ENCODE results near the gene E2F3.

Gene E2F3

DNA sequence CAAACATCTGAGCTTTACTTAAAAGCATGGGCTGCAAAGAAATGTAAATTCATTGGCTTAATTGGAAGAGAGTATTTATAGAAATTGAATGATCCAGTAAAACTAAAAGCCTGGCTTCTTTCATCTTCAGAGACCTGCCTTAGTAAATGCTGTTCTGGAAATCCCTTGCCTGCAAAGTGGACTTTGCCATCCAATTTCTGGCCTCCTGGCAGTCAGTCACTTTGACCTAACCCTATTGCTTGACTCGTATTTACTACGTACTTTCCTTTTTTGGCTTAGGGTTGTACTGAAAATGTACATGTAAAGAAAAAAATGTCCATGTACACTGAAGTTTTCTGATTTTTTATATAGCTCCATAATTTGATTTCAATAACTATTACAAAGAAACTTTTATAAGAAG, 47.1 kb downstream of the E2F3 start (continued):
- no peak for TF ChIP-seq ZBTB49 (tag by site-specific recombination; IDR thresholded peaks at IDR 0.05; ENCODE audit: low read depth)
- TF ChIP-seq ZBTB21 (tag by site-specific recombination; IDR thresholded peaks at IDR 0.05) = no peak
- no peak for TF ChIP-seq ZNF830 (tag by site-specific recombination; IDR thresholded peaks at IDR 0.05; ENCODE audit: low read depth)
- no peak for TF ChIP-seq HOXA7 (CRISPR knock-in tag; IDR thresholded peaks at IDR 0.05; ENCODE audit: borderline replicate concordance)
- TF ChIP-seq GFI1B (tag by site-specific recombination; IDR thresholded peaks at IDR 0.05) = no peak
- TF ChIP-seq ZNF785 (tag by site-specific recombination; IDR thresholded peaks at IDR 0.05) = no peak
- TF ChIP-seq SP7 (tag by site-specific recombination; IDR thresholded peaks at IDR 0.05) = no peak

DNA sequence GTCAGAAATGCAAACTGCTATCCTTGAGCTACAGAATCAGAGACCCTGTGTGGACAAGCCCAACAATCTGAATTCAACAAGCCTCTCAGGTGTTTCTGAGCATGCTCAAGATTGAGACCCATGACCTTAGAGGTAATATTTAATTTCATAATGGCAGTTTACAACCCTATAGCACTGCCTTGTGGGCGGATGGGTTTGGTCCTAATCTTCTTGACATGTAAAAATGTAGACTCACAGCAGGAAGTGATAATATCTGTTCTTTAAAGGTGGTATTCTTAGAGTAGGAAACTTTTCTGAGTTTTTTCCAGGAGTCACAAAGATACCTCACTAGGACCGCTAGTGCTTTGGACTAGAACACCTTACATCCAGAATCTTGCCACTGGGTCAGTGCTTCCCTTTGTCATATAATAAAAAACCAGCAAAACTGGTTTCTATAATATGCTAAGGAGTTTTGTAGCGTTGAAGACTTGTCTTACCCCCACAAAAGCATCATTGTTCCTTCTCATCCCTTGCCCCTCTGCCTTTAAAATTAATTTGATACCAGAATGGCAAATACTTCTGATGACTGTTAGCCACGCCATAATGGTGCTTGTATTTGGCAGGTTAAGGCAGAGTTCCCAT, 52.6 kb downstream of the E2F3 start:
- H3K27ac ChIP-seq (ENCODE audit: extremely low read depth, low read depth, low read length) = no peak overlapping the region
- ChIA-PET POLR2A (no interaction called here), CTCF (no interaction called here)
- no peaks in the 10 kb centered on the region for H3K9me3 ChIP-seq (ENCODE audit: control insufficient read depth, insufficient read depth, low read depth, low read length)
- no peak overlapping the region for H3K4me3 ChIP-seq (ENCODE audit: low read depth, low read length)
- peaks cover 6% of the 10 kb centered on the region for H3K4me1 ChIP-seq (ENCODE audit: control insufficient read depth, insufficient read depth, low read length)
- H3K36me3 ChIP-seq (ENCODE audit: control insufficient read depth in 2 of 2, insufficient read depth in 1 of 2, low read length in 2 of 2) = peaks cover 3 to 7% of the 10 kb centered on the region in 2 experiments; a peak in 2 of 3 replicates
- no peak for TF ChIP-seq ZXDB (tag by site-specific recombination; IDR thresholded peaks at IDR 0.05)
- no peak for TF ChIP-seq ZNF510 (tag by site-specific recombination; IDR thresholded peaks at IDR 0.05; ENCODE audit: insufficient replicate concordance)
- no peak for TF ChIP-seq HOXD13 (CRISPR knock-in tag; IDR thresholded peaks at IDR 0.05; ENCODE audit: borderline replicate concordance)
- no peak for TF ChIP-seq OVOL3 (tag by site-specific recombination; IDR thresholded peaks at IDR 0.05)
- no peak for TF ChIP-seq SP3 (tag by site-specific recombination; IDR thresholded peaks at IDR 0.05)
- no peak for TF ChIP-seq ZNF48 (tag by site-specific recombination; IDR thresholded peaks at IDR 0.05)
- TF ChIP-seq, protein P1, sequence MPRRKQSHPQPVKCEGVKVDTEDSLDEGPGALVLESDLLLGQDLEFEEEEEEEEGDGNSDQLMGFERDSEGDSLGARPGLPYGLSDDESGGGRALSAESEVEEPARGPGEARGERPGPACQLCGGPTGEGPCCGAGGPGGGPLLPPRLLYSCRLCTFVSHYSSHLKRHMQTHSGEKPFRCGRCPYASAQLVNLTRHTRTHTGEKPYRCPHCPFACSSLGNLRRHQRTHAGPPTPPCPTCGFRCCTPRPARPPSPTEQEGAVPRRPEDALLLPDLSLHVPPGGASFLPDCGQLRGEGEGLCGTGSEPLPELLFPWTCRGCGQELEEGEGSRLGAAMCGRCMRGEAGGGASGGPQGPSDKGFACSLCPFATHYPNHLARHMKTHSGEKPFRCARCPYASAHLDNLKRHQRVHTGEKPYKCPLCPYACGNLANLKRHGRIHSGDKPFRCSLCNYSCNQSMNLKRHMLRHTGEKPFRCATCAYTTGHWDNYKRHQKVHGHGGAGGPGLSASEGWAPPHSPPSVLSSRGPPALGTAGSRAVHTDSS (tag by site-specific recombination; IDR thresholded peaks at IDR 0.05) = no peak
- TF ChIP-seq PRDM10 (tag by site-specific recombination; IDR thresholded peaks at IDR 0.05) = no peak
- TF ChIP-seq KLF16 (tag by site-specific recombination; IDR thresholded peaks at IDR 0.05) = no peak
- no peak for TF ChIP-seq ZNF311 (tag by site-specific recombination; IDR thresholded peaks at IDR 0.05; ENCODE audit: borderline replicate concordance)
- TF ChIP-seq ZBTB10 (tag by site-specific recombination; IDR thresholded peaks at IDR 0.05) = no peak
- no peak for TF ChIP-seq RBAK (tag by site-specific recombination; IDR thresholded peaks at IDR 0.05)
- no peak for TF ChIP-seq AEBP2 (tag by site-specific recombination; IDR thresholded peaks at IDR 0.05; ENCODE audit: borderline replicate concordance)
- TF ChIP-seq ZNF37A (tag by site-specific recombination; IDR thresholded peaks at IDR 0.05) = no peak
- TF ChIP-seq ZNF596 (tag by site-specific recombination; IDR thresholded peaks at IDR 0.05) = no peak
- TF ChIP-seq, protein P2, sequence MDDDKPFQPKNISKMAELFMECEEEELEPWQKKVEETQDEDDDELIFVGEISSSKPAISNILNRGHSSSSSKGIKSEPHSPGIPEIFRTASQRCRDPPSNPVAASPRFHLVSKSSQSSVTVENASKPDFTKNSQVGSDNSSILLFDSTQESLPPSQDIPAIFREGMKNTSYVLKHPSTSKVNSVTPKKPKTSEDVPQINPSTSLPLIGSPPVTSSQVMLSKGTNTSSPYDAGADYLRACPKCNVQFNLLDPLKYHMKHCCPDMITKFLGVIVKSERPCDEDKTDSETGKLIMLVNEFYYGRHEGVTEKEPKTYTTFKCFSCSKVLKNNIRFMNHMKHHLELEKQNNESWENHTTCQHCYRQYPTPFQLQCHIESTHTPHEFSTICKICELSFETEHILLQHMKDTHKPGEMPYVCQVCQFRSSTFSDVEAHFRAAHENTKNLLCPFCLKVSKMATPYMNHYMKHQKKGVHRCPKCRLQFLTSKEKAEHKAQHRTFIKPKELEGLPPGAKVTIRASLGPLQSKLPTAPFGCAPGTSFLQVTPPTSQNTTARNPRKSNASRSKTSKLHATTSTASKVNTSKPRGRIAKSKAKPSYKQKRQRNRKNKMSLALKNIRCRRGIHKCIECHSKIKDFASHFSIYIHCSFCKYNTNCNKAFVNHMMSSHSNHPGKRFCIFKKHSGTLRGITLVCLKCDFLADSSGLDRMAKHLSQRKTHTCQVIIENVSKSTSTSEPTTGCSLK (tag by site-specific recombination; IDR thresholded peaks at IDR 0.05) = no peak
